OCI-LY3 (cell line): ENCODE results near the gene FMN1.

Experiments used
- H2AFZ ChIP-seq: fragments of 200-600, 300-600 bp; shearing (Covaris generic); 2 replicates; pipeline ENCODE4 v1.6.0; 2014; ENCODE audit warnings: antibody characterized with exemption, low read depth, low read length
- H3K27ac ChIP-seq: fragments of 200-600, 300-600 bp; sonication (generic); 2 replicates; pipeline ENCODE4 v1.5.1; 2014; ENCODE audit warnings: mild to moderate bottlenecking, low read length, moderate library complexity, mixed read lengths
- H3K27me3 ChIP-seq: fragments of 200-600, 300-600 bp; sonication (generic); 2 replicates; pipeline ENCODE4 v1.6.1; 2014; ENCODE audit warnings: low read depth, low read length, mixed read lengths
- H3K36me3 ChIP-seq: fragments of 200-600, 300-600 bp; sonication (generic); replicated peaks from 2 replicates; pipeline ENCODE3; 2014; ENCODE audit warnings: low read depth, low read length, mixed read lengths
- H3K4me1 ChIP-seq: fragments of 300-600, 200-600 bp; sonication (generic); 2 replicates; pipeline ENCODE4 v1.6.1; 2014; ENCODE audit warnings: low read length, mixed read lengths
- H3K4me2 ChIP-seq: fragments of 200-600, 300-600 bp; sonication (generic); 2 replicates; pipeline ENCODE4 v1.6.1; 2014; ENCODE audit warnings: low read length, mixed read lengths
- H3K4me3 ChIP-seq: fragments of 300-600, 200-600 bp; sonication (generic); 2 replicates; pipeline ENCODE4 v1.5.1; 2014; ENCODE audit warnings: antibody characterized with exemption, mild to moderate bottlenecking, low read length, moderate library complexity
- H3K79me2 ChIP-seq: fragments of 300-600, 200-600 bp; shearing (Covaris generic); 2 replicates; pipeline ENCODE4 v1.6.1; 2014; ENCODE audit warnings: mild to moderate bottlenecking, low read length, mixed read lengths
- H3K9ac ChIP-seq: fragments of 300-600, 200-600 bp; shearing (Covaris generic); 2 replicates; pipeline ENCODE4 v1.6.0; 2014; ENCODE audit warnings: mild to moderate bottlenecking, low read length, moderate library complexity
- H3K9me3 ChIP-seq: fragments of 200-600, 300-600 bp; shearing (Covaris generic); 2 replicates; pipeline ENCODE4 v1.6.1; 2014; ENCODE audit warnings: low read length, mixed read lengths; ENCODE audit not compliant: insufficient read depth
- H4K20me1 ChIP-seq: fragments of 200-600, 300-600 bp; sonication (generic); 2 replicates; pipeline ENCODE4 v1.6.1; 2016; ENCODE audit warnings: low read length, mixed read lengths; ENCODE audit not compliant: insufficient read depth
- CTCF ChIP-seq: fragments of 200-600, 300-600 bp; sonication (generic); IDR thresholded peaks from 2 replicates; pipeline ENCODE4 v1.5.1; 2014; ENCODE audit warnings: antibody characterized with exemption, low read length, low read depth
- EZH2phosphoT487 ChIP-seq: fragments of 200-600 bp; shearing (Covaris generic); IDR thresholded peaks from 2 replicates; pipeline ENCODE4 v1.6.1; 2018; ENCODE audit warnings: antibody characterized with exemption, mixed run types, low read depth

The FMN1 gene

GRCh38 chr15:32887090-32887489, 307.4 kb downstream of the FMN1 start:
- no peak overlapping the region for H3K4me3 ChIP-seq
- no peaks in the 10 kb centered on the region for H4K20me1 ChIP-seq
- H3K9ac ChIP-seq, result no peak overlapping the region
- H3K4me1 ChIP-seq, result no peaks in the 10 kb centered on the region
- no peak overlapping the region for H3K4me2 ChIP-seq
- H3K27me3 ChIP-seq, result no peaks in the 10 kb centered on the region
- no peaks in the 10 kb centered on the region for H3K9me3 ChIP-seq
- no peak overlapping the region for H2AFZ ChIP-seq
- no peaks in the 10 kb centered on the region for H3K79me2 ChIP-seq
- no peak overlapping the region for H3K27ac ChIP-seq
- no peaks in the 10 kb centered on the region for H3K36me3 ChIP-seq
- no peak for TF ChIP-seq CTCF
- TF ChIP-seq EZH2phosphoT487, result no peak

GRCh38 chr15:32886459-32886858, 308.1 kb downstream of the FMN1 start:
- H3K4me1 ChIP-seq, result no peaks in the 10 kb centered on the region

GRCh38 chr15:32885713-32886112, 308.8 kb downstream of the FMN1 start:
- TF ChIP-seq EZH2phosphoT487 (no peak), CTCF (no peak)
- H3K27ac ChIP-seq, result no peak overlapping the region
- no peak overlapping the region for H2AFZ ChIP-seq
- H3K79me2 ChIP-seq, result no peaks in the 10 kb centered on the region
- no peaks in the 10 kb centered on the region for H3K36me3 ChIP-seq
- H3K9ac ChIP-seq, result no peak overlapping the region
- no peak overlapping the region for H3K4me3 ChIP-seq
- H3K4me2 ChIP-seq, result no peak overlapping the region
- H3K9me3 ChIP-seq, result no peaks in the 10 kb centered on the region
- no peaks in the 10 kb centered on the region for H3K4me1 ChIP-seq
- no peaks in the 10 kb centered on the region for H3K27me3 ChIP-seq
- H4K20me1 ChIP-seq, result no peaks in the 10 kb centered on the region

More at GRCh38 chr15:32886459-32886858, 308.1 kb downstream of the FMN1 start:
- TF ChIP-seq EZH2phosphoT487 (no peak), CTCF (no peak)
- no peak overlapping the region for H3K27ac ChIP-seq
- H3K9ac ChIP-seq, result no peak overlapping the region
- H2AFZ ChIP-seq, result no peak overlapping the region
- H3K4me2 ChIP-seq, result no peak overlapping the region
- H3K9me3 ChIP-seq, result no peaks in the 10 kb centered on the region
- H3K79me2 ChIP-seq, result no peaks in the 10 kb centered on the region
- no peaks in the 10 kb centered on the region for H3K36me3 ChIP-seq
- H3K4me3 ChIP-seq, result no peak overlapping the region
- H4K20me1 ChIP-seq, result no peaks in the 10 kb centered on the region
- no peaks in the 10 kb centered on the region for H3K27me3 ChIP-seq

GRCh38 chr15:32884146-32884545, 310.4 kb downstream of the FMN1 start:
- H3K27ac ChIP-seq, result no peak overlapping the region

More at GRCh38 chr15:32884146-32884545, 310.4 kb downstream of the FMN1 start:
- Histone ChIP-seq H3K4me1 (no peaks in the 10 kb centered on the region), H4K20me1 (no peaks in the 10 kb centered on the region), H3K9ac (no peak overlapping the region), H3K4me2 (no peak overlapping the region), H3K4me3 (no peak overlapping the region), H3K79me2 (no peaks in the 10 kb centered on the region), H2AFZ (no peak overlapping the region), H3K36me3 (no peaks in the 10 kb centered on the region), H3K27me3 (0 out of 2 replicates have a peak, but pooled peaks cover 4% of the 10 kb centered on the region), H3K9me3 (no peaks in the 10 kb centered on the region)
- TF ChIP-seq EZH2phosphoT487 (no peak), CTCF (no peak)
